Stomach smooth muscle (tissue), 2 donors: ENCODE results near the gene SPTLC1.
A peak's percentile ranks its signal among the peaks of the same experiment; 100 is the strongest.

ENCODE experiments used
- H3K27ac ChIP-seq: one replicate; pipeline ENCODE4 v1.7.0; 2013; ENCODE audit warnings: mild to moderate bottlenecking, low read length, inconsistent platforms
- H3K27me3 ChIP-seq, 2 donors: one replicate each; pipeline ENCODE4 v1.7.0; 2013; ENCODE audit warnings: low read length in 2 of 2; ENCODE audit not compliant: insufficient read depth in 2 of 2, control insufficient read depth in 1 of 2
- H3K36me3 ChIP-seq, 2 donors: one replicate each; pipeline ENCODE4 v1.7.0; 2013; ENCODE audit warnings: low read length in 2 of 2; ENCODE audit not compliant: control insufficient read depth in 2 of 2, insufficient read depth in 2 of 2
- H3K4me1 ChIP-seq: one replicate; pipeline ENCODE4 v1.7.0; 2013; ENCODE audit warnings: low read length; ENCODE audit not compliant: control insufficient read depth, insufficient read depth
- H3K4me3 ChIP-seq, 2 donors: one replicate each; pipeline ENCODE4 v1.7.0; 2013; ENCODE audit warnings: low read length in 2 of 2
- H3K9ac ChIP-seq, 2 donors: one replicate each; pipeline ENCODE4 v1.7.0; 2013; ENCODE audit warnings: low read length in 2 of 2, mild to moderate bottlenecking in 1 of 2
- H3K9me3 ChIP-seq, 2 donors: one replicate each; pipeline ENCODE4 v1.7.0; 2013; ENCODE audit warnings: low read length in 2 of 2; ENCODE audit not compliant: control insufficient read depth in 2 of 2
- donor health status: healthy.
- donor health status: Pancreatic carcinoma.

Gene SPTLC1

GRCh38 chr9:92047500-92047899 is 67.7 kb downstream of the SPTLC1 start:
- Histone ChIP-seq H3K27ac (no peak overlapping the region), H3K27me3 (no peaks in the 10 kb centered on the region), H3K36me3 (peaks cover 26 to 39% of the 10 kb centered on the region in 2 donors), H3K9ac (no peak overlapping the region), H3K4me3 (no peak overlapping the region), H3K4me1 (peaks cover 7% of the 10 kb centered on the region), H3K9me3 (no peaks in the 10 kb centered on the region)

- H3K27ac ChIP-seq = no peak overlapping the region
- H3K9me3 ChIP-seq = peaks cover 0 to 5% of the 10 kb centered on the region in 2 donors
- no peak overlapping the region for H3K9ac ChIP-seq
- H3K4me3 ChIP-seq = no peak overlapping the region
- H3K36me3 ChIP-seq = peaks cover 34 to 46% of the 10 kb centered on the region in 2 donors
- H3K4me1 ChIP-seq = peaks cover 7% of the 10 kb centered on the region
- H3K27me3 ChIP-seq = no peaks in the 10 kb centered on the region
Observed at GRCh38 chr9:92046676-92047075, 68.5 kb downstream of the SPTLC1 start.

DNA sequence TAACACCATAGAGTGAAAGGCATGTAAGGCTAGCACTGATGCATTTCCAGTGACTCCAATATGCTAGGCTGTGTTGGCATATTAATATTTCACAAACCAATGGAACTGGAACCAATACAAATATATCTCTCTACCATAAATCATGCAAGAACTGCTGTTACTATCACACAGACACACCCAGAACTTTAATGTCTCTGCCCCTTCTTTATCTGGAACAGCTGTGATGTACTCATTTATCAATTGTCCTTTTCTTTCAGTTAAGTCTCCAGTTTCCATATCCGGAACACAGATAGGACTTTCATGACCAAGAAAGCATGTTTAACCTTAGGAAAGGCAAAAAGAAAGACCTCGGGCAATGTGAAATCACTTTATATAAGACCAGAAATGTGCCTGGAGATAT is 70.3 kb downstream of the SPTLC1 start:
- no peak overlapping the region for H3K27ac ChIP-seq
- no peaks in the 10 kb centered on the region for H3K27me3 ChIP-seq
- peaks cover 35 to 47% of the 10 kb centered on the region in 2 donors for H3K36me3 ChIP-seq
- peaks cover 7% of the 10 kb centered on the region for H3K4me1 ChIP-seq
- no peak overlapping the region for H3K9ac ChIP-seq
- peaks cover 0 to 5% of the 10 kb centered on the region in 2 donors for H3K9me3 ChIP-seq
- H3K4me3 ChIP-seq = no peak overlapping the region

- Histone ChIP-seq H3K4me3 (no peak overlapping the region), H3K27me3 (no peaks in the 10 kb centered on the region), H3K27ac (no peak overlapping the region), H3K4me1 (peaks cover 13% of the 10 kb centered on the region), H3K9ac (no peak overlapping the region), H3K9me3 (peaks cover 0 to 5% of the 10 kb centered on the region in 2 donors), H3K36me3 (peaks cover 36 to 38% of the 10 kb centered on the region in 2 donors)
Observed at GRCh38 chr9:92043002-92043401, 72.2 kb downstream of the SPTLC1 start.

GRCh38 chr9:92042260-92042659 is 73.0 kb downstream of the SPTLC1 start:
- no peak overlapping the region for H3K9ac ChIP-seq
- H3K27me3 ChIP-seq = no peaks in the 10 kb centered on the region
- no peak overlapping the region for H3K4me3 ChIP-seq
- H3K9me3 ChIP-seq = peaks cover 0 to 5% of the 10 kb centered on the region in 2 donors
- peaks cover 20% of the 10 kb centered on the region for H3K4me1 ChIP-seq
- peaks cover 37 to 38% of the 10 kb centered on the region in 2 donors for H3K36me3 ChIP-seq
- H3K27ac ChIP-seq = no peak overlapping the region

DNA sequence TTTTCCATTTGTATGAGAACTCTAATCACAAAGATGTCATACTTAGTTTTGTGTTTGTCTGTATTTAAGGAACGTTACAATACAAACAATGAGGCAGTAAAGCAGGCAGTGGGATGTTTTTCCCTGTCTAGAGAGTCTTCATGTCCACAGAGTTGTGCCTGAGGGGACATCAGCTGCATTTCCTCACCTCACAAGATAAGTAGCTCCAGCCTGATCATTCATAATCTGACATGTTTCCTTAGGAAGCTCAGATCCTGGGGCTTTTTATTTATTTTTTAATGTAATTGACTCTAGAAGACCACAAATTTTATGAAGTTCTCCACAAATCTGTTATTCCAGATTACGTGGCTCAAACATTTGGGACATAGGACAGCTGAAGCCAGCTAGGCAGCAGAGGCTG is 78.5 kb downstream of the SPTLC1 start:
- peaks cover 43% of the 10 kb centered on the region for H3K4me1 ChIP-seq
- peak overlapping the region; percentile 13 to 35 for H3K4me3 ChIP-seq
- H3K27ac ChIP-seq = peak overlapping the region; percentile 96
- peak overlapping the region; percentile 48 to 60 for H3K9ac ChIP-seq
- H3K36me3 ChIP-seq = peaks cover 6 to 21% of the 10 kb centered on the region in 2 donors
- peaks cover 0 to 1% of the 10 kb centered on the region in 2 donors for H3K9me3 ChIP-seq
- H3K27me3 ChIP-seq = no peaks in the 10 kb centered on the region

DNA sequence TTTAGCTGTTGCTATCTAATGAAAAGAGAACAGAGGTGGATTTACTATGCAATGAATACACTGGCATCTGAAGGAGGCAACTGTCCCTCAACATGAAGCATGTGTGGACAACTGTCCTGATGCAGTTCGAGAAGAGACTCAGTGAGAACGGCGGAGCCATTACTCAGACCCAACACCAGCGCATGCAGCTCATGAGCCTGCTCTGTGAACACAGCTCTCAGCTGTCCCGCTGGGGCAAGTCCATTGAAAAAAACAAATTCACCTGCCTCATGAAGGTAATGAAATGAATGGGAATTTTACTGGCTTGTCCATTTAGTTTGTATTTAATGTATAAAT is 78.8 kb downstream of the SPTLC1 start:
- H3K27me3 ChIP-seq = no peaks in the 10 kb centered on the region
- H3K27ac ChIP-seq = peak overlapping the region; percentile 96
- H3K36me3 ChIP-seq = peaks cover 4 to 21% of the 10 kb centered on the region in 2 donors
- H3K9ac ChIP-seq = peak overlapping the region; percentile 48 to 60
- H3K4me3 ChIP-seq = peak overlapping the region; percentile 18 to 40
- no peaks in the 10 kb centered on the region for H3K9me3 ChIP-seq
- peaks cover 43% of the 10 kb centered on the region for H3K4me1 ChIP-seq

DNA sequence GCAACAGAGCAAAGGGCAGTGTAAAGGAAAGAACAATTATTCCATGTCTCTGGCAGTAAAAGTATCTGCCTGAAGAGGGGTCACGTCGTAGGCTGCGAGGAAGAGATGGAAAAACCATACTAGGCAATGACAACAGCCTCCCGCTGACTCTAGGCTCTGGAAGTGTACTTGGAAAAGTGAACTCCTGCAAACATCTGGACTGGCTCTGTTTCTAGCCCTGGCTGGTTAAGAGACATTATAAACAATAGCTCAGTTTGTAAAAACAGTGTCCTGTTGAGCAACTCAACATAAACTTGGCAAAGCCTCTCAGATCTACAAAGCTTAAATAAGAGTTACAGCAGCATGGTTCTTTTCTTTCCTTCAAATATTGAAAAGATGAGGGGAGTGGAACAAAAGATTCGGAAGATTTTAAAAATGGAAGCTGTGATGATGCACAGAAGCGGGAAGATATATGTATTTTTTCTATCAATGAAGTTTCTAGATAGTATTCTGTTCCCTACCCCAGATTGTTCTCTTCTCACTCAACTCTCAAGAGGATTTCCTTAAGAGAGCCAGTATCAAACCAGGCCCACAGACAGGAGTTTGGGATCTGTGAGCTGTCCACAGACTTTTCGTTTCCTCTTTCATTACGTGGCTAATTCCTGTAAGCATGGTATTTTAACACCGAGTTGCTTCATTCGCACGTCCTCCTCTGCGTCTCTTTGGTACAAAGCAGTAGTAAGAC is 79.4 kb downstream of the SPTLC1 start:
- Histone ChIP-seq H3K27ac (peak overlapping the region; percentile 96), H3K4me3 (peak overlapping the region in 1 of 2 donors; percentile 40), H3K4me1 (peaks cover 43% of the 10 kb centered on the region), H3K9ac (peak overlapping the region; percentile 48 to 60), H3K36me3 (peaks cover 4 to 20% of the 10 kb centered on the region in 2 donors), H3K9me3 (no peaks in the 10 kb centered on the region), H3K27me3 (no peaks in the 10 kb centered on the region)

GRCh38 chr9:92035146-92035545 is 80.1 kb downstream of the SPTLC1 start:
- peak overlapping the region; percentile 96 for H3K27ac ChIP-seq

DNA sequence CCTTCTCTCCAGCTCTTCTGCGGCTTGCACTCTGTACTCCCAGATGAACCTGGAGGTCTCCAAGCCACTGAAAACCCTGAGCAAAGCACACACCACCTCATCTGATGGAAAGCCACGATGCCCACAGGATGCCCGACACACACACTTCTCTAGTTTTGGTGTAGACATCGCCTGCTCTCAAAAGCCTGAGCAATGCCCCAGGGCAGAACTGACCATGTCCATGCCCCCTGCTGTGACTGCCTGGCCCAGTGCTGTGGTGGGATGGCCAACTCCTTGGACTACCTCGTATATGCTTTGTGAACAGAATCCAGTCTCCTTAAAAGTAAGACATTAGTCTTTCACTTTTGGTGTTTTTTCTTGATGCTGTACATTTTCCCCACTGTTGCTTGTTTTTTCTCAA is 81.2 kb downstream of the SPTLC1 start:
- H3K9me3 ChIP-seq = no peaks in the 10 kb centered on the region
- peak overlapping the region; percentile 11 for H3K27ac ChIP-seq
- H3K4me1 ChIP-seq = peaks cover 43% of the 10 kb centered on the region
- no peaks in the 10 kb centered on the region for H3K27me3 ChIP-seq
- H3K9ac ChIP-seq = no peak overlapping the region
- H3K4me3 ChIP-seq = no peak overlapping the region
- peaks cover 4 to 20% of the 10 kb centered on the region in 2 donors for H3K36me3 ChIP-seq

More at GRCh38 chr9:92035146-92035545, 80.1 kb downstream of the SPTLC1 start:
- no peaks in the 10 kb centered on the region for H3K9me3 ChIP-seq
- peak overlapping the region in 1 of 2 donors; percentile 0 for H3K9ac ChIP-seq
- peaks cover 43% of the 10 kb centered on the region for H3K4me1 ChIP-seq
- peak overlapping the region in 1 of 2 donors; percentile 3 for H3K4me3 ChIP-seq
- peaks cover 4 to 20% of the 10 kb centered on the region in 2 donors for H3K36me3 ChIP-seq
- H3K27me3 ChIP-seq = no peaks in the 10 kb centered on the region

- Histone ChIP-seq H3K9ac (no peak overlapping the region), H3K36me3 (peaks cover 4 to 17% of the 10 kb centered on the region in 2 donors), H3K27ac (no peak overlapping the region), H3K4me1 (peaks cover 39% of the 10 kb centered on the region), H3K27me3 (no peaks in the 10 kb centered on the region), H3K4me3 (no peak overlapping the region), H3K9me3 (no peaks in the 10 kb centered on the region)
Observed at GRCh38 chr9:92033307-92033706, 81.9 kb downstream of the SPTLC1 start.
